Endothelial cell of umbilical vein (primary cell): ENCODE data around the gene ACOX3. TPM values are rescaled to one million over a fixed set of nuclear protein-coding genes. Genes with fewer than 3 reads are reported as not detected.

Experiments used
- BruUV-seq: library from RNA; stranded (reverse); fragments of 400-500 nt; replicated peaks from 2 replicates; lab custom pipeline; 2021; lab: Mats Ljungman, UMichigan
- CTCF ChIA-PET: fragments of 300-600, 350-600 bp; sonication (Branson Sonifier 250); formaldehyde crosslinking; loops from one replicate; lab custom pipeline; 2021; ENCODE audit warnings: antibody characterized with exemption, inconsistent platforms; lab: Charles Lee
- POLR2A ChIA-PET: fragments of 300-600, 350-600 bp; sonication (Branson Sonifier 250); formaldehyde crosslinking; loops from one replicate; lab custom pipeline; 2021; ENCODE audit warnings: antibody characterized with exemption, inconsistent platforms; lab: Charles Lee
- DNase-seq: peaks from one replicate; pipeline ENCODE4 v3.0.0-alpha.2; 2011; ENCODE audit warnings: low read depth, low spot score
- FAIRE-seq: peaks from 2 replicates; lab custom pipeline; 2011; peaks lifted over from hg19 to GRCh38; lab: Jason Lieb, UNC
- H2AFZ ChIP-seq: 2 replicates; pipeline ENCODE4 v1.6.0; 2012; ENCODE audit warnings: low read depth, low read length, control low read depth, inconsistent platforms
- H3K27ac ChIP-seq: 2 replicates; pipeline ENCODE4 v1.5.1; 2011; ENCODE audit warnings: low read depth, mild to moderate bottlenecking, control low read depth, low read length, moderate library complexity; ENCODE audit not compliant: insufficient read depth
- H3K27me3 ChIP-seq, 2 experiments: 2 replicates each; pipeline versions ENCODE4 v1.6.0 to v1.6.1; 2011; ENCODE audit warnings: low read length in 2 of 2, mixed read lengths in 1 of 2; ENCODE audit not compliant: control insufficient read depth in 2 of 2, insufficient read depth in 2 of 2
- H3K36me3 ChIP-seq, 2 experiments: 2 replicates in 1 of 2; 3 replicates in 1 of 2; pipeline ENCODE4 v1.5.1; 2011; ENCODE audit warnings: low read length in 2 of 2, mild to moderate bottlenecking in 1 of 2, moderate library complexity in 1 of 2; ENCODE audit not compliant: control insufficient read depth in 2 of 2, insufficient read depth in 2 of 2; ENCODE audit errors: extremely low read depth in 1 of 2
- H3K4me1 ChIP-seq: 3 replicates; pipeline ENCODE4 v1.5.1; 2011; ENCODE audit warnings: mild to moderate bottlenecking, low read length; ENCODE audit not compliant: control insufficient read depth, insufficient read depth; ENCODE audit errors: extremely low read depth
- H3K4me2 ChIP-seq: 2 replicates; pipeline ENCODE4 v1.6.1; 2011; ENCODE audit warnings: low read length, control low read depth, mixed read lengths; ENCODE audit not compliant: insufficient read depth
- H3K4me3 ChIP-seq, 3 experiments: fragments of 200-600 bp in 1 of 3; sonication (generic), shearing (Covaris generic) in 1 of 3; replicated peaks in 1 of 3; 2 replicates each; pipeline ENCODE4 v1.5.1; 2011 to 2016; ENCODE audit warnings: control low read depth in 3 of 3, low read length in 3 of 3, mild to moderate bottlenecking in 2 of 3, inconsistent platforms in 1 of 3, low read depth in 1 of 3, moderate library complexity in 1 of 3; ENCODE audit not compliant: insufficient read depth in 1 of 3
- H3K79me2 ChIP-seq: 2 replicates; pipeline ENCODE4 v1.6.0; 2012; ENCODE audit warnings: low read length, inconsistent platforms; ENCODE audit not compliant: control insufficient read depth, insufficient read depth
- H3K9ac ChIP-seq: replicated peaks from 2 replicates; pipeline ENCODE3; 2011; ENCODE audit warnings: low read length, control low read depth; ENCODE audit not compliant: insufficient read depth; ENCODE audit errors: extremely low read depth
- H3K9me1 ChIP-seq: replicated peaks from 3 replicates; pipeline ENCODE4 v1.6.0; 2011; ENCODE audit warnings: mild to moderate bottlenecking, low read length; ENCODE audit not compliant: control insufficient read depth, insufficient read depth; ENCODE audit errors: extremely low read depth
- H3K9me3 ChIP-seq: replicated peaks from 2 replicates; pipeline ENCODE4 v1.5.1; 2012; ENCODE audit warnings: low read length, inconsistent platforms; ENCODE audit not compliant: control insufficient read depth, insufficient read depth
- H4K20me1 ChIP-seq: replicated peaks from 2 replicates; pipeline ENCODE3; 2011; ENCODE audit warnings: mild to moderate bottlenecking, low read length; ENCODE audit not compliant: control insufficient read depth, insufficient read depth; ENCODE audit errors: extremely low read depth
- CTCF ChIP-seq, 2 donors: IDR thresholded peaks; 1 replicate in 1 of 2; 2 replicates in 1 of 2; pipeline ENCODE4 v1.5.1; 2011; ENCODE audit warnings: low read length in 2 of 2, mild to moderate bottlenecking in 2 of 2, moderate library complexity in 2 of 2, control low read depth in 1 of 2, inconsistent platforms in 1 of 2, low read depth in 1 of 2; ENCODE audit not compliant: insufficient read depth in 1 of 2; ENCODE audit errors: extremely low read depth in 1 of 2
- EZH2 ChIP-seq: IDR thresholded peaks from 2 replicates; pipeline ENCODE4 v1.6.1; 2012; ENCODE audit warnings: borderline replicate concordance, low read depth, mild to moderate bottlenecking, moderate library complexity, low read length, inconsistent platforms; ENCODE audit not compliant: severe bottlenecking
- GATA2 ChIP-seq: IDR thresholded peaks from 2 replicates; pipeline ENCODE4 v1.7.0; 2011; ENCODE audit warnings: low read depth, mild to moderate bottlenecking, moderate library complexity, mixed read lengths, low read length; ENCODE audit not compliant: insufficient read length, insufficient read depth
- JUN ChIP-seq: IDR thresholded peaks from 2 replicates; pipeline ENCODE4 v1.6.1; 2011; ENCODE audit warnings: borderline replicate concordance, low read depth; ENCODE audit not compliant: insufficient read length, insufficient read depth
- MYC ChIP-seq: IDR thresholded peaks from one replicate; pipeline ENCODE4 v1.6.1; 2011; ENCODE audit warnings: mild to moderate bottlenecking, low read depth, low read length
- POLR2AphosphoS5 ChIP-seq: IDR thresholded peaks from 2 replicates; pipeline ENCODE4 v1.6.1; 2012; ENCODE audit warnings: low read depth, mild to moderate bottlenecking, control low read depth, low read length, moderate library complexity; ENCODE audit not compliant: insufficient read depth
- dilution Hi-C: fragments of 300-500 bp; cut with MboI; formaldehyde crosslinking; loops from one replicate; pipeline ENCODE4 v1.15.0; 2019; ENCODE audit warnings: low sequenced_read_pairs; ENCODE audit not compliant: extremely low pct_ligation_motif_present
- intact Hi-C: fragments of 100-400 bp; cut with micrococcal nuclease; formaldehyde crosslinking; loops from one replicate; pipeline ENCODE4 v1.10.0; 2022
- polyA plus RNA-seq, 4 experiments: library from polyadenylated mRNA; depleted of rRNA in 3 of 4; stranded (reverse) in 3 of 4; unstranded in 1 of 4; fragments of >200 nt; gene quantifications; 2 replicates each; pipeline versions ENCODE4 v1.2.1 to v1.2.3, GENCODE V29; 2011 to 2012; ENCODE audit warnings: missing spikeins in 1 of 4
- total RNA-seq: library from RNA; stranded (reverse); gene quantifications from 2 replicates; pipeline ENCODE4 v1.2.3, GENCODE V29; 2021

Gene ACOX3
- total and polyA plus RNA-seq, 2 donors (not counting 3 experiments of a cell fraction or from before 2014, with no cell fraction given): 13.0 to 26.3 TPM

GRCh38 chr4:8409264-8410065 is 31.1 kb downstream of the ACOX3 start:
- H3K4me1 ChIP-seq: no peaks in the 10 kb centered on the region
- no peaks in the 10 kb centered on the region for H3K9me1 ChIP-seq
- H3K9me3 ChIP-seq: no peaks in the 10 kb centered on the region
- CTCF ChIA-PET: interaction anchor here (1.0 to 2.5 kb wide), 9 partner anchors 138 to 233 kb away, joined by 3 to 57 read pairs (median 19); no protein-coding TSS in a partner anchor
- H3K27me3 ChIP-seq: no peaks in the 10 kb centered on the region
- H3K79me2 ChIP-seq: no peaks in the 10 kb centered on the region
- no peaks in the 10 kb centered on the region for H4K20me1 ChIP-seq
- no peak for FAIRE-seq
- no TSS peak for BruUV-seq
- H3K9ac ChIP-seq: no peak overlapping the region
- dilution Hi-C loops (no loop called here), intact Hi-C loops (loop anchor here (2.0 kb wide), 2 partner anchors 19 to 143 kb away; no protein-coding TSS in a partner anchor)
- H2AFZ ChIP-seq: no peak overlapping the region
- no peak overlapping the region for H3K4me3 ChIP-seq
- no peak for DNase-seq
- no peak overlapping the region for H3K4me2 ChIP-seq
- TF ChIP-seq GATA2: no peak
- TF ChIP-seq CTCF (IDR thresholded peaks at IDR 0.05; ENCODE audit: extremely low read depth in 1 of 2, insufficient read depth in 1 of 2, low read depth in 1 of 2, low read length in 2 of 2): no peak
- no peak for TF ChIP-seq POLR2AphosphoS5
- TF ChIP-seq JUN: no peak
- TF ChIP-seq EZH2: no peak
- TF ChIP-seq MYC: no peak
- no peak overlapping the region for H3K27ac ChIP-seq
- POLR2A ChIA-PET: no interaction called here
- H3K36me3 ChIP-seq: peaks cover 0 to 22% of the 10 kb centered on the region in 2 experiments
